HG03457 (cell line): Measurements from ENCODE around the gene CALCA.

Source experiments
- ATAC-seq: cut with Tn5 transposase; IDR thresholded peaks from one replicate; pipeline ENCODE4 v1.9.1; 2021; ENCODE audit warnings: moderate number of reproducible peaks; ENCODE audit not compliant: unreplicated experiment

The CALCA gene

DNA sequence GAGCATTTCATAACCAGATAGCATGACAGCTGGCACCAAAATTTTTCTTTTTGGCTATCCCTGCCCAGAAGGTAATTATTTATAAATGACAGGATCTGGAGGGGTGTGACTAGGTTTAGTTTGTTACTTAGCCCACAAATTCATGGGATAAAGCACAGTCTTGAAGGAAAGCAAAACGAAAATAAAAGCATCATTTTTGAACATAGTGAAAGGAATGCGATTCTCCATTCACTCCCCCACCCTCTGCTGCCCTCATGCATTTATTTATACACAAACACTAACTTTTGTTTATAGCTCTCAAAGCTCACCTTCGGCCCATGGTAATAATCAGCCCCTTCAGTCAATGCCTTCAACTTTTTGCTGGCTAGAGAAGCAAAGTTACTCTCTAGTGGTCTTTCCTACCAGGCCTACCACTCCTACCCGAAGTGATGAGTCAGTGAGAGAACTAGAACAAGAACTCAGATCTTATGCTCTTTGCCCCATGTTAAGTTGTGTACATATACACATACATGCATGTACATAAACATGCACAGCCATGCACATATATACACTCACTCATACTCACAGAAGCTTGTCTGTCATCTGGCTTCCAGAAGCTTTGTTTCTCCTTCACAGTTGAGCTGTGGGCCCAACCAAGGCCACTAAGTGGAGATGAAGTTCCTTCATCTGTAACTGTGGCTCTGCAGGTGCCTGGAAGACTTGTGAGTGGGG lies 22.6 kb downstream of the CALCA start:
- ATAC-seq, result no peak

DNA sequence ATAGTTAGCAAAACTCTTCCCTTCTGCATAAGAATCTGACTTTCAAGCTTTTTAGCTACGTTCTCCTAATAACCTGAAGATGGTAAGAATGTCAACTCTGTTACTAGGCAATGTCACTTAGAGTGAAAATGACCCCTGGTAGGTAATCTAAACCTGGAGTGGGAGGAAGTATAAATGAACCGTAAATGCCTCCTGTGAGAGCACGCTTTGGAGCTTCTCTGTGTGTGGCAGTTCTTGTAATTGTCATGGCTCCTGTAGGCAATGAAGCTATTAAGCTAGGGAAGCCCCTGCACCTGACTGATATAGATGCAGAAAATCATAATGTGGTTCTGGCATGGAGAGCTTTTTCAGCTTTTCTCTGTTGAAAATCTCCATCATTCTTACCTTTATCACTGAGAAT lies 29.4 kb downstream of the CALCA start:
- ATAC-seq, result no peak

DNA sequence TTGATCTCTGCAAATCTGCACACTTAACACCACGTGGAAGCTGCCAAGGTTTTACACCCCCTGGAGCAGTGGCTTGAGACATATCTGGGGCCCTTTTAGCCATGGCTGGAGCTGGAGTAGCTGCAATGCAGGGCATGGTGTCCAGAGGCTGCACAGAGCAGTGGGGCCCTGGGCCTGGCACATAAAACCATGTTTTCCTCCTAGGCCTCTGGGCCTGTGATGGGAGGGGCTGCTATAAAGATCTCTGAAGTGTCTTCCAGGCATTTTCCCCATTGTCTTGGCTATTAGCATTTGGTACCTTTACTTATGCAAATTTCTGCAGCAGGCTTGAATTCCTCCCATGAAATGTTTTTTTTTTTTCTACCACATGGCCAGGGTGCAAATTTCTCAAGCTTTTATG lies 33.2 kb downstream of the CALCA start:
- no peak for ATAC-seq

DNA sequence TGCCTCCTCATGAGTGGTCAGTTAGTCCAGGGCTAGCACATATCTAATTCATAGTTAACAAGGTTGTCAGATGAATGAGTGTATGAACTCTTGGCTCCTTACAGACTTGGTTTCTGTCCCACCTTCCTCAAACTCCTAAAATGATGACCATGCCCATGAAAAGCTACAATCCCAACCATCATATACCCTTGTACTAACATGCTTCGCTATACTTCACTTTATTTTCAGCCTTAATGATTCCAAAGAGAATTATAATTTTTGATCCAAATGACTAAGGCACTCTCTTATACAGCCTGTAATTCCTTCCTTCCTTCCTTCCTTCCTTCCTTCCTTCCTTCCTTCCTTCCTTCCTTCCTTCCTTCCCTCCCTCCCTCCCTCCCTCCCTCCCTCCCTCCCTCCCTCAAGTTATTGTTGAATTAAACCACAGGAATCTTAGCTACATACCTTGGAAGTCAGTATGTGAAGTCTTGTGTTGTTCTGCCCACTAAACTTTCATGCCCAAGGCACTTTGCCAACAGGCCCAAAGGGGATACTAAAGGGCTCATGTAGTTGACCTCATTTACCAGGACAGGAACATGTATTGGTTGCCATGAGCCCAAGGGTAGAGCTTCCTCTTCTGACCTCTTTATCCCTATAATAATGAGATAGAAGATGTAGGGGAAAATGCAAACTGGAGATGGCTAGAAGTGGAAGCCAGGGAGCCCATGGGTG lies 37.4 kb downstream of the CALCA start:
- no peak for ATAC-seq

DNA sequence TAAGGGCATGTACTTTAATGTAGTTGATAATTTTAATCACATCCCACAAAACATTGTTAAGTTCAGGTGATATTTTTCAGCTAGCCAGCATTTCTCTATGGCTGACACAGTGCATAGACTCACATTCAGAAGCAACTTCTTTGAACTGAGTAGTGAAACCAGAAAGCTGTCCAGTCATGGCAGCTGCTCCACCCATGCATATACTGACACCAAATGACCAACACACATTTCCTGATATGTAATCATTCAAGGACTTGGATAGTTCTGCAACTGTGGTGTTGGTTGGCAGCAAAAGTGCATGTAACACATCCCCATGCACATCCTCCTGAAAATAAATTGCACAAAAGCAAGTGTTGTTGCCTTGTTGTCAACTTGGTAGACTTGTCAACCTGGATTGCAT lies 39.7 kb downstream of the CALCA start:
- ATAC-seq, result no peak

DNA sequence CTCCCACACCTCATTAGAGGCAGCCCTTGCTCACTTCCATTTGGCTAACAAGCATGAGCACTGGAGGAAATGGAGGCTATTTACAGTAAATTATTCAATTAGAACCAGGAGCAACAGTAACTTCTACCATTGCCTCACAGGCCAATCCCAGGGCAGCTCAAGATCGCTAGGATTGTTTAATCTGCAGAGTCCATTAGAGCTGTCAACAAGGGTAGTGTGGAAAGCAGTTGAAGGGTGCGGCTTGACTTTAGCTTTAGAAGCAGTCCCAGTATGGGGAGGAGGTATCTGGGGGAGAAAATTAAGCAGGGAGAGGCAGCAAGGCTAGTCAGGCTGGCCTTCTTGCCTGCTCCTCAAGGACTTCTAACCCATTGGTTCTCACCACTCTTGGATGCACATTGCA lies 41.8 kb downstream of the CALCA start:
- no peak for ATAC-seq

DNA sequence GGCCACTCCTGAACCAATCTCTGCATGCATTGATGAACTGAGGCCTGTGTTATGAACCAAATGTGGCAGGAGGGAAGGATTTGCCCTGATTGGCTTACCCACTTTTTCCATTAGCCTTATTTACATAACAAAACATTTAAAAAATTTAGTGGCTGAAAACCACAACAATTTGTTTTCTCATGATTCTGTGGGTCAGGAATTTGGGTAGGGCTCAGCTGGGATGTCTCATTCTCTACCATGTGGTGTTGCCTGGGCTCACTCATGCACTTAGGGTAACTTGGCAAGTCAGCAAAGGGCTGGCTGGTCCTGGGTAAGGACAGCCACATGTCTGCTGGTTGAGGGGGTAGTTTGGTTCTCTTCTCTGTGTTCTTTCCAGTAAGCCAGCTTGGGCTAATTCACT lies 45.0 kb downstream of the CALCA start:
- no peak for ATAC-seq

DNA sequence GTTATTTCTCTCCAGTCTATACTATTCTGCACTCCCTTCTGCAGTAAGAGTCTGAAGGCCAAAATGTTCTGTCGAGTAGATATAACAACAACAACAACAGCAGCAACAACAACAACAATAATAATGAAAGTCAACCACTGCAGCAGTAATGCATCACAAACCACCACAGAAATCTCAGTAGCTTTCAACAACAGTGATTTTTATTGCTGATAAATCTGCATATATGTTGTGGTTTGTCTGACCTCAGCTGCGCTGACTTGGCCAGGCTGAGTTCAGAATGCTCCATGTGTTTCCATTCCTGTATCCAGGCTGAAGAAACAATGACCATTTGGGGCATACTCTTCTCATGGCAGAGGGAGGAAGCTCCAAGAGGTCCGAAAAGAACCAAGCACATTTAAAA lies 47.8 kb downstream of the CALCA start:
- no peak for ATAC-seq
